HUES6 (cell line): ENCODE data around the gene TMEM154.

Source experiments
- H3K27ac ChIP-seq: 2 replicates; pipeline ENCODE4 v1.7.0; 2013; ENCODE audit warnings: low read depth, mild to moderate bottlenecking, low read length, inconsistent platforms
- H3K27me3 ChIP-seq: 2 replicates; pipeline ENCODE4 v1.6.1; 2013; ENCODE audit warnings: low read length; ENCODE audit not compliant: control insufficient read depth, insufficient read depth
- H3K36me3 ChIP-seq: 2 replicates; pipeline ENCODE4 v1.6.1; 2013; ENCODE audit warnings: low read length; ENCODE audit not compliant: control insufficient read depth, insufficient read depth
- H3K4me1 ChIP-seq: 2 replicates; pipeline ENCODE4 v1.6.1; 2013; ENCODE audit warnings: low read length; ENCODE audit not compliant: control insufficient read depth, insufficient read depth
- H3K4me3 ChIP-seq: 2 replicates; pipeline ENCODE4 v1.5.1; 2013; ENCODE audit warnings: low read depth, low read length
- H3K9ac ChIP-seq: one replicate; pipeline ENCODE4 v1.6.1; 2013; ENCODE audit warnings: mild to moderate bottlenecking, low read length
- H3K9me3 ChIP-seq: 2 replicates; pipeline ENCODE4 v1.6.1; 2013; ENCODE audit warnings: low read depth, low read length; ENCODE audit not compliant: control insufficient read depth, insufficient read depth

TMEM154 gene

GRCh38 chr4:152628128-152628527 is 51.7 kb downstream of the TMEM154 start:
- Histone ChIP-seq H3K4me3 (no peak overlapping the region), H3K9ac (no peak overlapping the region), H3K27me3 (no peaks in the 10 kb centered on the region), H3K4me1 (peaks cover 4% of the 10 kb centered on the region; the same call in 1 of the 2 replicates), H3K9me3 (no peaks in the 10 kb centered on the region), H3K36me3 (peaks cover 5% of the 10 kb centered on the region; the same call in 1 of the 2 replicates), H3K27ac (no peak overlapping the region)

GRCh38 chr4:152626790-152627189 is 53.0 kb downstream of the TMEM154 start:
- Histone ChIP-seq H3K27me3 (no peaks in the 10 kb centered on the region), H3K27ac (no peak overlapping the region), H3K9me3 (no peaks in the 10 kb centered on the region), H3K36me3 (peaks cover 5% of the 10 kb centered on the region; the same call in 1 of the 2 replicates), H3K4me1 (no peaks in the 10 kb centered on the region), H3K4me3 (no peak overlapping the region), H3K9ac (no peak overlapping the region)

- Histone ChIP-seq H3K4me3 (no peak overlapping the region), H3K4me1 (no peaks in the 10 kb centered on the region), H3K9ac (no peak overlapping the region), H3K27me3 (no peaks in the 10 kb centered on the region), H3K36me3 (no peaks in the 10 kb centered on the region), H3K9me3 (no peaks in the 10 kb centered on the region), H3K27ac (no peak overlapping the region)
These were observed 58.9 kb downstream of the TMEM154 start for GRCh38 chr4:152620915-152621314.

GRCh38 chr4:152620218-152620617 is 59.6 kb downstream of the TMEM154 start:
- Histone ChIP-seq H3K4me3 (no peak overlapping the region), H3K27me3 (no peaks in the 10 kb centered on the region), H3K9me3 (no peaks in the 10 kb centered on the region), H3K36me3 (no peaks in the 10 kb centered on the region), H3K4me1 (no peaks in the 10 kb centered on the region), H3K27ac (no peak overlapping the region), H3K9ac (no peak overlapping the region)

GRCh38 chr4:152619556-152619955 is 60.2 kb downstream of the TMEM154 start:
- H3K4me1 ChIP-seq: no peaks in the 10 kb centered on the region
- no peaks in the 10 kb centered on the region for H3K36me3 ChIP-seq
- H3K27me3 ChIP-seq: no peaks in the 10 kb centered on the region
- H3K9me3 ChIP-seq: no peaks in the 10 kb centered on the region
- H3K9ac ChIP-seq: no peak overlapping the region
- no peak overlapping the region for H3K27ac ChIP-seq
- no peak overlapping the region for H3K4me3 ChIP-seq

- Histone ChIP-seq H3K9me3 (no peaks in the 10 kb centered on the region), H3K4me1 (no peaks in the 10 kb centered on the region), H3K36me3 (no peaks in the 10 kb centered on the region), H3K27ac (no peak overlapping the region), H3K4me3 (no peak overlapping the region), H3K9ac (no peak overlapping the region), H3K27me3 (no peaks in the 10 kb centered on the region)
These were observed 60.8 kb downstream of the TMEM154 start for GRCh38 chr4:152618971-152619370.

- Histone ChIP-seq H3K4me3 (no peak overlapping the region), H3K27ac (no peak overlapping the region), H3K9me3 (no peaks in the 10 kb centered on the region), H3K36me3 (no peaks in the 10 kb centered on the region), H3K27me3 (no peaks in the 10 kb centered on the region), H3K4me1 (peaks cover 6% of the 10 kb centered on the region; the same call in 1 of the 2 replicates), H3K9ac (no peak overlapping the region)
These were observed 63.0 kb downstream of the TMEM154 start for GRCh38 chr4:152616804-152617203.

- Histone ChIP-seq H3K9me3 (no peaks in the 10 kb centered on the region), H3K27ac (no peak overlapping the region), H3K27me3 (no peaks in the 10 kb centered on the region), H3K36me3 (no peaks in the 10 kb centered on the region), H3K4me1 (peaks cover 22% of the 10 kb centered on the region), H3K4me3 (no peak overlapping the region), H3K9ac (no peak overlapping the region)
These were observed 65.7 kb downstream of the TMEM154 start for GRCh38 chr4:152613841-152614721.

GRCh38 chr4:152613351-152613750 is 66.4 kb downstream of the TMEM154 start:
- Histone ChIP-seq H3K9me3 (no peaks in the 10 kb centered on the region), H3K27ac (no peak overlapping the region), H3K9ac (no peak overlapping the region), H3K4me1 (peaks cover 22% of the 10 kb centered on the region), H3K36me3 (no peaks in the 10 kb centered on the region), H3K4me3 (no peak overlapping the region), H3K27me3 (no peaks in the 10 kb centered on the region)

- peaks cover 44% of the 10 kb centered on the region for H3K4me1 ChIP-seq
- no peak overlapping the region for H3K4me3 ChIP-seq
- H3K9me3 ChIP-seq: no peaks in the 10 kb centered on the region
- H3K27me3 ChIP-seq: no peaks in the 10 kb centered on the region
- H3K27ac ChIP-seq: no peak overlapping the region
- no peak overlapping the region for H3K9ac ChIP-seq
- H3K36me3 ChIP-seq: no peaks in the 10 kb centered on the region
These were observed 69.7 kb downstream of the TMEM154 start for GRCh38 chr4:152610131-152610530.

GRCh38 chr4:152609481-152609880 is 70.3 kb downstream of the TMEM154 start:
- Histone ChIP-seq H3K36me3 (no peaks in the 10 kb centered on the region), H3K9me3 (no peaks in the 10 kb centered on the region), H3K27me3 (no peaks in the 10 kb centered on the region), H3K27ac (no peak overlapping the region), H3K4me1 (peaks cover 50% of the 10 kb centered on the region), H3K4me3 (no peak overlapping the region), H3K9ac (no peak overlapping the region)
